ENCODE results near the gene ZNF148.
"Not testable (repeated sequence)": the region's sequence is repeated elsewhere in the genome, so short reads cannot be mapped to it uniquely, and the experiment has no call there.

Gene ZNF148, protein sequence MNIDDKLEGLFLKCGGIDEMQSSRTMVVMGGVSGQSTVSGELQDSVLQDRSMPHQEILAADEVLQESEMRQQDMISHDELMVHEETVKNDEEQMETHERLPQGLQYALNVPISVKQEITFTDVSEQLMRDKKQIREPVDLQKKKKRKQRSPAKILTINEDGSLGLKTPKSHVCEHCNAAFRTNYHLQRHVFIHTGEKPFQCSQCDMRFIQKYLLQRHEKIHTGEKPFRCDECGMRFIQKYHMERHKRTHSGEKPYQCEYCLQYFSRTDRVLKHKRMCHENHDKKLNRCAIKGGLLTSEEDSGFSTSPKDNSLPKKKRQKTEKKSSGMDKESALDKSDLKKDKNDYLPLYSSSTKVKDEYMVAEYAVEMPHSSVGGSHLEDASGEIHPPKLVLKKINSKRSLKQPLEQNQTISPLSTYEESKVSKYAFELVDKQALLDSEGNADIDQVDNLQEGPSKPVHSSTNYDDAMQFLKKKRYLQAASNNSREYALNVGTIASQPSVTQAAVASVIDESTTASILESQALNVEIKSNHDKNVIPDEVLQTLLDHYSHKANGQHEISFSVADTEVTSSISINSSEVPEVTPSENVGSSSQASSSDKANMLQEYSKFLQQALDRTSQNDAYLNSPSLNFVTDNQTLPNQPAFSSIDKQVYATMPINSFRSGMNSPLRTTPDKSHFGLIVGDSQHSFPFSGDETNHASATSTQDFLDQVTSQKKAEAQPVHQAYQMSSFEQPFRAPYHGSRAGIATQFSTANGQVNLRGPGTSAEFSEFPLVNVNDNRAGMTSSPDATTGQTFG

DNA sequence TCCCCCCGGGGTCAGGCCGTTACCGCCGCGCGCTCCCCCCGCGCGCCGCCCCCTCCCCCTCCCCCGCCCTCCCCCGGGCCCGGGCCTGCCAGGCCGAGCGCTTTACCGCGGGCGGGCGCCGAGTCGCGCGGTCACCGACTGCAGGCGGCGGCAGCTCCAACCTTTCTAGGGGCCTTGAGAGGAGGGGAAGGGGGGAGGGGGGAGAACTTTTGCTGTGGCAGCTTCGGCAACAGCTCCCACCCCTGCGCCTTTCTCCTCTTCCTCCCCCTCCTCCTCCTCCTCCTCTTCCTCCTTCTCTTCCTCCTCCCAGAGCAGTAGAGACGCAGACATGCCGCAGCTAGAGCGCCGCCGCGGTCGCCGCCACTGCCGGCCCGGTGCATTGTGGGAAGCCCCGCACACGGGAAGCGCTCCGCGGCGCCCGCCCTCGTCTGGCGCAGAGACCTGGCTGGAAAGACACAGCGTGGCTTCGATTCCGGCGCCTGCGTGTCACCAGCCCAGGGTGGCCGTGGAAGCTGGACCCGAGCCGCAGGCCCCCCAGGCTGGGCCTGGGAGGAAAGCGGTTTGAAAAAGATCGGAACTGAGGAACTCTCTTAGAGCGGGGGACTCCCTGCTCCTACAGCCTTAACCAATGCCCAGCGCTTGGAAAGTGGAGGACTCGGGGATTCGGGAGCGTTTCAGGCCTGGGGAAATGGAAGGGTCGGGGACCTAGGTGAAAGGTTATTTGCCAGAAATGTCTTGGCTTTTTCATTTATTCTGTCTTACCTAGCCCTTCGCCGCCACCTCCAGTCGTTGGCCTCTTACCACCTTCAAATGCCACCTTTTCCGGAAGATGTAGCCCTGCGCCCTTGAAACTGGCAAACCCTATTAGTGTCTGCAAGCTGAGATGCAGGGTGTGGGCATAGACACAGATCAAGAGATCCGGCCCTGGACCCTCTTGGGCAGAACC lies at the start of gene ZNF148:
ZNF148 (minus strand) TSS at position 330 of the 946 bp plus-strand sequence. CDS start 61,685 bp downstream, outside the sequence.
- in situ Hi-C loops (cut with HindIII; ENCODE audit: low pct_ligation_motif_present, low pct_unique_long_range_greater_than_20kb, low sequenced_read_pairs): no loop called here
- DNase-seq: peak; percentile 81

DNA sequence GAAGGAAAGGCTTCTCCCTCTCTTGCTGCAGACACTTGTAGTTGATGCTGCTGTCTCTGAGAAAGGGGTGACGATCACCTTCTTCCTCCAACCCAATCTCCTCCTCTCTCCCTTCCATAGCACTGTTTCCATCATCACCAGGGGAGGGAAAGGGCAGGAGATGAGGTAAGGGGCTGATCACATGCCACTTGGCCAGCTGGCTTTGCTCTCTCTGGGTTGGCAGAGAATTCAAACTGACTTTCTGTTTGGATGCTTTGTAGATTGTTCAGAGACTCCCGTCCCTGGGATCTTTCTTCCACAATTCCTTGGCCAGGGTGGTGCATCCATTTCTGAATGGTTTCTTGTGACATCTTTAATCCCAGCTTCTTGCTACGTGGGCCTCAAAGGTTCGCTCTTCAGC lies 43.2 kb upstream of the ZNF148 start:
- no peak for DNase-seq
- in situ Hi-C loops (cut with HindIII; ENCODE audit: low pct_ligation_motif_present, low pct_unique_long_range_greater_than_20kb, low sequenced_read_pairs): no loop called here

DNA sequence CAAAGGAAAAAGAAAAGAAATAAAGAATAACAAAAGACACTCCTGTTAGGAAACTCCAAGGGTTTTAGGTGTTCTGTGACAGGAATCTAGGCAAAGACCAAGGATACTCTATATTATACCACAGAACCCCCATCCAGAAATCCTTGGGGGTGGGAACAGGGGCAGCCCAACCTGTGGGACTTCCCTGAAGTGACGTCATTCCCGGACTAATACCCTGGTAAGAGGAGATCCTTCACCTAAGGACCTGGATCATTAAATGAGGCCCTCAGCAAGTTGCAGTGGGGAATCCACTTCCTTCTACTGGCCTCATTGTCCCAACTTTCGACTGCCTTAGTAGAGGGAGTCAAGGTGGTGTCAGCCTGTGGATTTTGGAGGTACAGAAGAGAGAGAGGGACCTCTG lies 41.1 kb upstream of the ZNF148 start:
- no peak for DNase-seq
- in situ Hi-C loops (cut with HindIII; ENCODE audit: low pct_ligation_motif_present, low pct_unique_long_range_greater_than_20kb, low sequenced_read_pairs): no loop called here

DNA sequence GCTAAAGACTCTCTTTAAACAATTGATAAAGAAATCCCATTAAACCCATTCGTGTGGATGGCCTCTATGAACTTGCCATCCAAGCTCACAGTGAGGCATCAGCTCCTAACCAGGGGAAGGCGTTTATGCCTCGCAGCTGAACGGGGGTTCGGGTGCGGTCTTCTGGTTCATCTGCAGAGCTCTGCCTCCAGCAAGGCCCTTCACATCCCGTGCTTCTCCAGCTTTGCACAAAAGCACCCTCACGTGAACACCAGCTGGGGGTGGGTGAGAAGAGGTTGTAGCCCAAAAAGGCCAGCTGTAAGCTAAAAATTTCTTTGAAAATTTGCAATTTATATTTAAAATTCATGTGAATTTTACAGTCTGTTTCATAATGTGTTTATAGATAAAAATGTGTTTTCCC lies 39.5 kb upstream of the ZNF148 start:
- no peak for DNase-seq
- in situ Hi-C loops (cut with HindIII; ENCODE audit: low pct_ligation_motif_present, low pct_unique_long_range_greater_than_20kb, low sequenced_read_pairs): no loop called here

DNA sequence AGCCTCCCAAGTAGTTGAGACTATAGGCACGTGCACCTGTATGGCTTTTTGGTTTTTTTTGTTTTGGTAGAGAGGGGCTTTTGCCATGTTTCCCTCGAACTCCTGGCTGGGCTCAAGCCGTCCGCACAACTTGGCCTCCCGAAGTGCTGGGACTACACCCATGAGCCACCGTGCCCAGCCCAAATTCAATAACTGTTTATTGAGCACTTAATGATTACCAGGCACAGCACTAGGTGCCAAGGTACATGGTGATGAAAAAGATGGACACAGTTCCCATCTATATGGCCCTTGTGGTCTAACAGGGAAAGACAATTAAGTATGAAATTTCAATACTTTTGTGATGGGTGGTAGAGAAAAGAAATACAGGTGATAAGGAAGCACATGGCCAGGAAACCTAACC lies 35.8 kb upstream of the ZNF148 start:
- in situ Hi-C loops (cut with HindIII; ENCODE audit: low pct_ligation_motif_present, low pct_unique_long_range_greater_than_20kb, low sequenced_read_pairs): no loop called here
- DNase-seq: no peak

DNA sequence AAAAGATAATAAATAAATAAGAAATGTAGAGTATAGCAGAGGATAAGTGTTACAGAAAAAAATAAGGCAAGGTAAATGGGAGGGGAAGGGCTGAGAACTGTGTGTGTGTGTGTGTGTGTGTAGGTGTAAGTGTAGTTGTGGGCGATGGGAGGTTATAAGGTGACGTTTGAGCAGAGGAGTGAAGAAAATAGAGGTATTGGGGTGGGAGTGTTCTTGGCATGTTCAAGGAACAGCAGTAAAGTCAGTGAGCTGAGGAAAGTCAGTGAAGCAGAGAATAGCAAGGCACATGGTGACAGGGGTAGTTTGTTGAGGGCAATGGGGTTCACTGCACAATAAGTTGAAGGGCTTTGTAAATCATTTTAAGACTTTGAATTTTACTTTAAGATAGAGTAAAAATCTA lies 30.9 kb upstream of the ZNF148 start:
- no peak for DNase-seq
- in situ Hi-C loops (cut with HindIII; ENCODE audit: low pct_ligation_motif_present, low pct_unique_long_range_greater_than_20kb, low sequenced_read_pairs): no loop called here

DNA sequence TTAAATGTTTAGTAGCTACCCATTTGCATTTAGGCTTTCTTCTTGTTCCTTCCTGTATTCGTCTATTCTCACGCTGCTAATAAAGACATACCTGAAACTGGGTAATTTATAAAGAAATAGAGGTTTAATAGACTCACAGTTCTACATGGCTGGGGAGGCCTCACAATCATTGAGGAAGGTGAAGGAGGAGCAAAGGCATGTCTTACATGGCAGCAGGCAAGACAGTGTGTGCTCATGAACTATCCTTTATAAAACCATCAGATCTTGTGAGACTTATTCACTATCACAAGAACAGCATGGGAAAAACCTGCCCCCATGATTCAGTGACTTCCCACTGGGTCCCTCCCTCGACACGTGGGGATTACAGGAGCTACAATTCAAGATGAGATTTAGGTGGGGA lies 30.4 kb upstream of the ZNF148 start:
- in situ Hi-C loops (cut with HindIII; ENCODE audit: low pct_ligation_motif_present, low pct_unique_long_range_greater_than_20kb, low sequenced_read_pairs): not testable (repeated sequence)

DNA sequence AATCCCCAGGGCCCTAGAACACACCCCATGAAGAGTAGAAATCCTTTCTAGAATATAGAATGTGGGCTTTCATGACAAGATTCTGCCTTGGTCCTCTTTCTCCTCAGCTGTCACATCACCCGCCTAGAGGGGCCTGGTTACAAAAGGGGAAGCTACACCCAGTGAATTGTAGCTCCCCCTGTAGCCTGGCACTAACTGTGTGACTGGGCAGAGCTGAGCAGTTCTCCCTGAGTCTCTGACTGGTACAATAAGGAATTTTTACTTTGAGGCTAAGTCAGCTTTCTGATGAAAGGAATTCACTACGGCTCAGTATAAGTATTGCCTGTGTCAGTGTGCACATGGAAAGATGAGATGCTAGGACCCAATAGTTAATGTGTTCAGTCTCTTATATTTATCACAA lies 28.7 kb upstream of the ZNF148 start:
- DNase-seq: peak; percentile 5
- in situ Hi-C loops (cut with HindIII; ENCODE audit: low pct_ligation_motif_present, low pct_unique_long_range_greater_than_20kb, low sequenced_read_pairs): no loop called here

More for the DNA sequence above, 30.4 kb upstream of the ZNF148 start:
- DNase-seq: not testable (repeated sequence)

DNA sequence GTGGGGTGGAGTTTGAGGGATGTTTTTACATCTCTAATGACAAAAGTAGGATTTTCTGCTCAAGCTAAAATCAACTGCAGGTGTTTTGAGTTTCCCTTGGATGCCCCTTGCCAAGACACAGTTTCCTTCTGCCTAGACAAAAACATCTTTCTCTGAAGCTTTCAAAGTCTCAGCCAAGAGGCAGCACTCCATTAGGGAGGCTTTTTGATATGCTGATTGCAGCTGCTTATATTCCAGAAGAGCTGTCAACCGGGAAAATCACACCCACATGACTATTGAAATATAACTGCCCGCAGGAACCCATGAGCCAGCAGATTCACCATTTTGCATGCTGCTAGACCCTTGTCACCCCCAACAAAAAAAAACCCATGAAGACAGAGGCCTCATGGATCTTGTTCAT lies 27.5 kb upstream of the ZNF148 start:
- in situ Hi-C loops (cut with HindIII; ENCODE audit: low pct_ligation_motif_present, low pct_unique_long_range_greater_than_20kb, low sequenced_read_pairs): no loop called here
- no peak for DNase-seq

DNA sequence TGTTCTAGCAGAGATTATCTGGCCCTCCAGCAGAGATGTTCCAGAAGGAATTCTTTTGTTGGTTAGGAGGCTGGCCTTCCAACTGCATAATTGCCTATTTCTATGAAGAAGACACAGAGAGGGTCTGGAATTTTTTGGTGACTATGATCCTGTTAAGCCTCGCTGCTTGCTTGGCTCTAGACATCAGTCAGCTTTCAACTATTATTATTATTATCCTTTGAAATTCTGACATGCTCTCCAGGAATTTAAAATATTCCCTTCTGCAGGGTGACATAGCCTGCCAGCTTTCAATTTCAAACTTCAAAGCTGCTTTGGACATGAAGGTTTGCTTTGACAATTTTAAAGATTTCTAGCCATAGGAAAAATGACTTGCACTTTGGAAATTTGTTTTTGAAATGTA lies 26.3 kb upstream of the ZNF148 start:
- peak; percentile 26 for DNase-seq
- in situ Hi-C loops (cut with HindIII; ENCODE audit: low pct_ligation_motif_present, low pct_unique_long_range_greater_than_20kb, low sequenced_read_pairs): no loop called here

DNA sequence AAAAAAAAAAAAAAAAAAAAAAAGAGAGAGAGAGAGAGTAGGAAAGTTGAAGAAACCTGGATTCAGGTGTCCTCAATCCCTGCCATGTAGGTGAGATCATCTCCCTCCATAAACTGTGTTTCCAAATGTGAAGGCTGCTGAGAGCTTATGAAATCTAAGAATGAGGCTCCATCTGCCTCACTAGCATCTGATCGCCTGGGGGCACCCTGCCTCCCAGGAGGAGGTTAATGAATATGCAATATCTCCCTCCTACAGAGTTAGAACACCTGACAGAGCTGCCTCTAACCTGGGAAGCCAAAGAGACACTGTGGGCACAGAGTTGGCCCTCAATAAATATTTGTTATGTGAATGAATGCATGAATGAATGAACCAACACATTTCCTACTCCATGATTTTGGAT lies 23.8 kb upstream of the ZNF148 start:
- in situ Hi-C loops (cut with HindIII; ENCODE audit: low pct_ligation_motif_present, low pct_unique_long_range_greater_than_20kb, low sequenced_read_pairs): no loop called here
- no peak for DNase-seq

DNA sequence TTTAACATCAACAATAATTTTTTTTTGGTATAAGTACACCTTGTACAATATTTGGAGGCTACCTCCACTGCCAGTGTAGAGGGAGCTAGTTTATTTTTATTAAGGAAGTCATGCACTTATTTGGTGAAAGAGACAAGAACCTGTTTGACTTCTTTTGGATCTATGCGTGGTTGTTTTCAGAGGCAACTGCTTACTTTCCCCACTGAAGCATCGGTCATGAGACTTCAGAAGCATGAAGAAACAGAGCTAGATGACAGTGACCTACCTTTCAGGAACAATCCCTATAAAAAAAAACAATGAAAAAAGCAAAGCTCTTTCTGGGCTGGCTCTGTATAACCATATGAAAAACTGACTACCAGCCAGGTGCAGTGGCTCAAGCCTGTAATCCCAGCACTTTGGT lies 20.0 kb upstream of the ZNF148 start:
- in situ Hi-C loops (cut with HindIII; ENCODE audit: low pct_ligation_motif_present, low pct_unique_long_range_greater_than_20kb, low sequenced_read_pairs): no loop called here
- DNase-seq: no peak

DNA sequence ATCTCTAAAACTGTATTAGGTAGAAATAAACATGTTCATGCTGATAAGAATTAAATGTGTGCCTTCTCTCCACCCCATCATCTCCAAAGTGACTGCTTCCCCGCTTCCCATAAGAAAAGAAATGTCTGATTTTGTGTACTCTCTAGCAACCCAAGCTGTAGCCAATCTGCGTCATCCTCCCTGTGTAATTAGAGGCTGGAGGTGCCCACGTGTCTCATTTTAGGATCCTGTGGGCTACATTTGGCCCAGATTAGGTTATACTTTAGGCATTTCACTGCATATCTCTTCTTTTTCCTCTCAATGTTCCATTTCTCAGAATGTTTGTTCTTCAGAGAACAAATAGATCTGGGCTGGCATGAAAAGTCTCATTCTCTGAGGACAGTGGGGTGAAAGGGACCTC lies 19.3 kb upstream of the ZNF148 start:
- no peak for DNase-seq
- in situ Hi-C loops (cut with HindIII; ENCODE audit: low pct_ligation_motif_present, low pct_unique_long_range_greater_than_20kb, low sequenced_read_pairs): no loop called here

DNA sequence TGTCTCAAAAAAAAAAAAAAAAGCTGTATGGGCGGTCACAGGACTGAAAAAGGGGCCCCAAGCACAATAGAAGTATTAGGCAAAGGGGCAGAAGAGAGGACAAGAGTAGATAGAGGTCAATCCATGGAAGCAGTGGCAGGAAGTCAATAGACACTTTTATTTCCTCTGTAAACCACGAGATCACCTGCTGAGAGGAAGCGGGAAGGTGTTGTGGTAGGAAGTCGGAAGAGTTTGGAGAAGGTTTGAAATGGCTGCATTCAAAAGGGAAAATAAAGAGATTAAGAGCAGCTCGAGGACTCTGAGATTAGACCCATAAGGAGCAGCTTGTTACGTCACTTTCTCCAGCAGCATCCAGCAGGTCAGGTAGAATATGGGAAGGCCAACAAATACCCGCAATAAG lies 14.2 kb upstream of the ZNF148 start:
- in situ Hi-C loops (cut with HindIII; ENCODE audit: low pct_ligation_motif_present, low pct_unique_long_range_greater_than_20kb, low sequenced_read_pairs): no loop called here

DNA sequence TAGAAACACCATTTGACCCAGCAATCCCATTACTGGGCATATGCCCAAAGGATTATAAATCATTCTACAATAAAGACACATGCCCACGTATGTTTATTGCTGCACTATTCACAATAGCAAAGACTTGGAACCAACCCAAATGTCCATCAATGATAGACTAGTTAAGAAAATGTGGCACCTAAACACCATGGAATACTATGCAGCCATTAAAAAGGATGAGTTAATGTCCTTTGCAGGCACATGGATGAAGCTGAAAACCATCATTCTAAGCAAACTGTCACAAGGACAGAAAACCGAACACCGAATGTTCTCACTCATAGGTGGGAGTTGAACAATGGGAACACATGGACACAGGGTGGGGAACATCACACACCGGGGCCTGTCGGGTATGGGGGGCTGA lies 13.2 kb upstream of the ZNF148 start:
- in situ Hi-C loops (cut with HindIII; ENCODE audit: low pct_ligation_motif_present, low pct_unique_long_range_greater_than_20kb, low sequenced_read_pairs); DNase-seq: not testable (repeated sequence)

More for the DNA sequence above, 14.2 kb upstream of the ZNF148 start:
- no peak for DNase-seq

DNA sequence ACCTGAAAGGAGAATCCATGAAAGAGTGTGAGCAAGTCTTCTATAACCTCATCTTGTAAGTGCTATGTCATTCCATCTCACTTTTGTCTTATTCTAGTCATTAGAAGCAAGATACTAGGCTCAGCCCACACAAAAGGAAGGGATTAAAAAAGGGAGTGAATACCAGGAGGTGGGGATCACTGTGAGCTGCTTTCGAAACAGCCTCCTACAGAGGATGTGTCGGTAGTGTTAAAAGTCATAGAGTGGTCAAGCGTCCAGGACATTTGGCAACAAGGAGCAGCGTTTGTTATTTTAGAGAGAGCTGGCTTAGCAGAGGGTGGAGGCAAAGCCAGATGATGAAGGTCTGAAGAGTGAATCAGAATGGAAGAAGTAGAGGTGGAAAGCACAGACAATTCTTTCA lies 11.7 kb upstream of the ZNF148 start:
- DNase-seq: no peak
- in situ Hi-C loops (cut with HindIII; ENCODE audit: low pct_ligation_motif_present, low pct_unique_long_range_greater_than_20kb, low sequenced_read_pairs): no loop called here

DNA sequence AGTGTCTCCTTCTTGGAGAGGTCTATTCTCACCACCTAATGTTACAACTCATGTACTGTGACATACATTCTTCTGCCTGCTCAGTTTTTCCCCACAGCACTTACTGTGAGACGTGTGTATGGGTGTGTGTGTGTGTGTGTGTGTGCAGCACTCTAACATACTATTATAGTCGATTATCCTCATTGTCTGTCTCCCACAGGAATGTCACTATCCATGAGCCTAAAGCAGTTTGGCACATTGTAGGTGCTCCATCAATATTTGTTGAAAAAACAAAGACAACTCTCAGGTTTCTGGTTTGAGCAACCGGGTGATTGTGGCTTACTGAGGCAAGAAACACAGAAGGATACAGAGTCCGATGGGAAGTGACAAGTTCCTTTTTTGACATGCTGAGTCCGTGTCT lies 8.6 kb upstream of the ZNF148 start:
- DNase-seq: no peak
- in situ Hi-C loops (cut with HindIII; ENCODE audit: low pct_ligation_motif_present, low pct_unique_long_range_greater_than_20kb, low sequenced_read_pairs): no loop called here

DNA sequence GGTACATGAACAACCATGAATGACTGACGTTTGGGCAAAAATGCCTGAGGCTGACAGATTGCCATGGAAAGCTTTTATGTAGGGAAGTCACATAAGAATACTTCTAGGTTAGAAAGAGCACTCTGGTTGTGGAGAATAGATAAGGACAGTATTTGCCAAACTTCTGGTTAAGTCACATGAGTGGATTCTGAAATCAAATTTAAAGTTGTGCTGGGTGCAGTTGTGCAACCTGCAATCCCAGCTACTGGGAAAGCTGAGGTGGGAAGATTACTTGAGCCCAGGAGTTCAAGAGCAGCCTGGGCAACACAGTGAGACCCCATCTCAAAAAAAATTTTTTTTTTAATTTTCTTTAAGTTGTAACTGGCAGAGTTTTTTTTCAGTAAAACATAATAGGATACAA lies 7.2 kb upstream of the ZNF148 start:
- in situ Hi-C loops (cut with HindIII; ENCODE audit: low pct_ligation_motif_present, low pct_unique_long_range_greater_than_20kb, low sequenced_read_pairs): no loop called here
- DNase-seq: no peak

DNA sequence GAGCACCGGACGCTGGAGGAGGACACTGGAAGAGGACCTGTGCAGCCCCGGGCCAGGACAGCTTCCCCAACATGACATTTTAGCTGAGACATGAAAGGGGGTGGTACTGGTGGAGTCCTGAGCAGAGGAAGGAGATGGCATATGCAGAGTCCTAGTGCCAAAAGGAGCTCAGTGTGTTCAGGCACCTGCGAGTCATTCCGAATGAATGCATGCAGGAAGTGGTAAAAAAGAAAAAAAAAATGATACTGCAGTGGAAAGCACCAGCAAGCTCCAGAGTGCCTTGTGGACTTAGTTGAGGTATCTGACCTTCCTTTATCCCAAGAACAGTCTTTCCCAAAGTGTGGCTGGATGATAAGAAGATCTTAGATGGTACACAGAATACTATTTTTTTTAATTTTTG lies 6.6 kb upstream of the ZNF148 start:
- DNase-seq: peak; percentile 56
- in situ Hi-C loops (cut with HindIII; ENCODE audit: low pct_ligation_motif_present, low pct_unique_long_range_greater_than_20kb, low sequenced_read_pairs): no loop called here

All from ACHN (cell line).